Stimulated activated CD4-positive, alpha-beta T cell treated with anti-CD3 and anti-CD28 coated beads, TNF-alpha, amount 100 ng/mL, for 4 hours (primary cell): ENCODE results near the gene TOE1.
"Not testable (repeated sequence)": the region's sequence is repeated elsewhere in the genome, so short reads cannot be mapped to it uniquely, and the experiment has no call there.

Experiments
- DNase-seq, 3 experiments: peaks; one replicate each; pipeline ENCODE4 v3.0.0-alpha.2; 2020; ENCODE audit warnings: low read depth in 3 of 3

The TOE1 gene

DNA sequence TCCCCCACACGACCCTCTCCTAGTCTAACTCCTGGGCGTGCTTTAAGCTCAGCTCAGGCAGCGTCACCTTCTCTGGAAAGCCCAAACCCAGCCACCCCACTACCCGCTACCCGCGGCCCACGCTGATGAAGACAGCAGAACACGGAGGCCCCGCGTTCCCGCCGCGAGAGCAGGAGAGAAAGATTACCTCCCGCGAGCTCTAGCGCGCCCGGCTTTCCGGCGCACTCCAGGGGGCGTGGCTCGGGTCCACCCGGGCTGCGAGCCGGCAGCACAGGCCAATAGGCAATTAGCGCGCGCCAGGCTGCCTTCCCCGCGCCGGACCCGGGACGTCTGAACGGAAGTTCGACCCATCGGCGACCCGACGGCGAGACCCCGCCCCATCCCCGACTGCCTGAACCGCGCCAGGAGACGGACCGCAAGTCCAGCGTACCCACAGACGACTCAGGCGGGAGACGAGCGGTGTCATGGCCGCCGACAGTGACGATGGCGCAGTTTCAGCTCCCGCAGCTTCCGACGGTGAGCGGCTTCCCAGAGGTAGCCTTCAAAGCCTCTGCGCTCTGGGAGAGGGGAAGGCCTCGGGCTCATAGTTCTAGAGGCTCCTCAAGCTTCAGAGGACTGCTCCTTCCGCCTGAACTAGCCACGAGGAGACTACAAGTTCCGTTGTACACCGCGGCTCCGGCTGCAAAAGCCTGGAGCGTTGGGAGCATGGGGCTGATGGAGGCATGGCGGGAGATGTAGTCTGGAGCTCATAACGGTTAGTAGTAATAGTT, at the start of gene TOE1, which contains the start of gene MUTYH:
Gene TOE1 (plus strand): TSS at position 382 of the 770 bp plus-strand sequence. CDS start 83 bp downstream, at position 465.
Gene MUTYH (minus strand): TSS at position 652 of the 770 bp plus-strand sequence. CDS start 5,935 bp downstream, outside the sequence.
- DNase-seq = peak; percentile 81 to 85 (median 83)

- DNase-seq = not testable (repeated sequence)
These were observed 49.0 kb upstream of the TOE1 start for GRCh38 chr1:45291002-45291401.

DNA sequence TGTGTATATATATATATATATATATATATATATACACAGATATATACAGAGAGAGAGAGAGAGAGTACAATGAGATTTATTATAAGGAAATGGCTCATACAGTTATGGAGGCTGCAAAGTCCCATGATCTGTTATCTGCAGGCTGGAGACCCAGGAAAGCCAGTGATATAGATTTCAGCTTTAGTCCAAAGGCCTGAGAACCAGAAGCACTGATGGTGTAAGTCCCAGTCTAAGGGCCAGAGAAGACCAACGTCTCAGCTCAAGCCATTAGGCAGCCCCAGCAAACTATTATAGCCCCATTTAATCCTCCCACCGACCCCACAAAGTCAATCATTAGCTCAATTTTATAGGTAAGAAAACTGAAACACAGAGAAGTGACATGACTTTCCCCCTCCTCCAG, 48.3 kb upstream of the TOE1 start:
- DNase-seq = no peak

- DNase-seq = no peak
These were observed 42.2 kb upstream of the TOE1 start for GRCh38 chr1:45297666-45298356.

DNA sequence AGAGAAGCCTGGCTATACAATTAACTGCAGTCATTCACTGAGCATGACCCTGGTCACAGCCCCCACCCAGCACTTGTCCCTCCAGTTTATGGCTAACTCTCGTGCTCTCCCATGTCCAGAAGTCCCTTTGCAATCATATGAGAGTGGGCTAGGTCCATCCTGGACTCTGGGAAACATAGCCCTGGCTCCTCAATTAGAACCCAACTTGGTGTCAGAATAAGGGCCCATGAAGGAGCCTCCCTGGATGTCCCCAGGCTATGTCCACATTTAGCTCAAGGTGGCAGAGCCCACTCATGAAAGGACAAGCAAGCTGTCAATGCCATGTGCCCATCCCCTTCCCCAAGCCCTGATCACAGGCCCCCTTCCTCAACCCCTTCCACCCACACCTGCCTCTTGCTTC, 40.7 kb upstream of the TOE1 start:
- DNase-seq = no peak

DNA sequence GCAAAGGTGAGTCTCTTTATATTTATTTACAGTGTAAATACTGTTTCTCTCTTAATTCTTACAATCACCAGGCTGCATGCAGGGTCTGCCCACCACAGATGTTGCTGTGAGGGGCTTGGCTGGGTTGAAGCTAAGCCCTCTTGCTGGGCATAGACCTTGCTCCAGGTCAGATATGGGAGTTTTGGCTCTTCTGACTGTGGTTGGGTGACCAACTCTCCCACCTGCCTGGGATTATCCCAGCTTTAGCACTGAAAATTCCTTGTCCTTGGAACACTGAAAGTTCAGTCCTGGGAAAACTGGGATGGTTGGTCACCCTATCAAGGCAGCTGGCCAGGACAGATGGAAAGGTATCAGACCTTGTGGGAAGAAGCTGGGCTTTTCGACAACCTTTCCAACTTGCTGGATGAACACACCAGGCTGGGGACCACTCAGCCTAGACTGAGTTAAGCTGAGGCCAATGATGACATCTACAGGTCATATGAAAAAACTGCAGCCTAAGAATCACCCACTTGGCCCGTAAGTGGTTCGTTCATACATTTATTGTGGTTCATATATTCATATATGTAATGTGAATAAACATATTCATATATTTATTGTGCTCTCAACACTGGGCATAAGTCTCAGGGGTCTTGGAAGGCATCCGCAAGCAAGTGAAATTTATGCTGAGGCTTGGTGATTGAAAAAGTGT, 39.8 kb upstream of the TOE1 start:
- peak in 1 of 3 experiments; percentile 22 for DNase-seq

DNA sequence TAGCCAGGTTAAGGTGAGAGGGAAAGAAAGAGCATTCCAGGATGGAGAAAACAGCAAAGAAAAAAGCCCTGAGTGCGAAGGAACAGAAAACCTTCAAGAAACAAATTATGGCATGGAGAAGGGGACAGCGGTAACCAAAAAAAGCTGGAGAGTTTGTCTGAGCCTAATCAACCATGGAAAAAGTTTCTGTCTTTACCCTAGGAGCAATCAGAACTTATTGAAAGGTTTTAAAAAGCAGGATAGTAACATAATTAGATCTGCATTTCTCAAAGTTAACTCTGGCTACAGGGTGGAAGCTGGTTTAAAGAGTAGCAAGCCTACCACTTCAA, 39.3 kb upstream of the TOE1 start:
- no peak for DNase-seq

DNA sequence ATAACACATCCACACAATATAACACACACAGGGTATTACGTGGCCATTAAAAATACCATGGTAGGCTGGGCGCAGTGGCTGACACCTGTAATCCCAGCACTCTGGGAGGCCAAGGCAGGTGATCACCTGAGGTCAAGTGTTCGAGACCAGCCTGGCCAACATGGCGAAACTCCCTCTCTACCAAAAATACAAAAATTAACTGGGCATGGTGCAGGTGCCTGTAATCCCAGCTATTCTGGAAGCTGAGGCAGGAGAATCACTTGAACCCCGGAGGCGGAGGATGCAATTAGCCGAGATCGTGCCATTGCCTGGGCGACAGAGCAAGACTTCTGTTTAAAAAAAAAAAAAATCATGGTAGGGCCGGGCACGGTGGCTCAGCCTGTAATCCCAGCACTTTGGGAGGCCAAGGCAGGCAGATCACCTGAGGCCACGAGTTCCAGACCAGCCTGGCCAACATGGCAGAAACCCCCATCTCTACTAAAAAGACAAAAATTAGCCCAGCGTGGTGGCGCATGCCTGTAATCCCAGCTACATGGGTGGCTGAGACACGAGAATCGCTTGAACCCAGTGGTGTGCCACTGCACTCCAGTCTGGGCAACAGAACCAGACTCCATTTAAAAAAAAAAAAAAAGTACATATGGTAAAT, 37.3 kb upstream of the TOE1 start:
- no peak for DNase-seq

DNA sequence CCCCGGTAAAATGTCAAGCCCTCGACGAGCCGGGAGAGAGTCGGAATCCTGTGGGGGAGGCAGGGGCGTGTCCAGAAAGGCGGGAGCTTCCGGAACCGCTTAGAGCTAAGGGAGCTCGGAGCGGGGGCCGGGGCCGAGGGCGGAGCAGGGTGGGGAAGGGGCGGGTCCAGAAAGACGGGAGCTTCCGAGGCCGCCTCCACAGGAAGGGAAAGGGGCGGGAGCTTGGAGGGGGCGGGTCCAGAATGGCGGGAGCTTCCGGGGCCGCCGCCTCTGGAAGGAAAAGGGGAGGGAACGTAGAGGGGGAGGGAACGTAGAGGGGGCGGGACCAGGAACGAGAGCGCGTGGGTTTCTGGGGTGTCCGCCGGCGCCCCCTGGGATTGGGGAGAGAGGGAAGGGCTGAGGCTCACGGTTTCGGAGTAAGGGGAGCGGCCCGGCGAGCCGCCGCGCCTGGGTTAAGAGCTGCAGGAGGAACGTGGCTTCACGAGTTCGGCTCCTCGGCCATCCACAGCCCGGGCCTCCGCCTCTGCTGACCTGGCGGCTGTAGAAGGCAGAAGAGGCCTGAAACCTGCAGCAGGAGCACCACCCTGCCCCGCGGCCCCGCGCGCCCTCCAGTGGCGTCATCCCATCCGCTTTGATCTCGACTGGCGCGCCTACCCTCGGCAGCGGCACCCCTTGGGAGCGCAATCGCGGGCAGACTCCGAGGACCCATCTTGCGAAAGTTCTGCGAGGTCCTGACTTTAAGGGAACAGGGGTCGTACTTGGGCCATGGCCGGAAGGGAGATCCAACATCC, 36.3 kb upstream of the TOE1 start:
- DNase-seq = peak; percentile 97 to 99 (median 99)

- DNase-seq = no peak
These were observed 35.5 kb upstream of the TOE1 start for GRCh38 chr1:45304311-45305081.

GRCh38 chr1:45305231-45305630, 34.7 kb upstream of the TOE1 start:
- DNase-seq = no peak

- no peak for DNase-seq
These were observed 33.7 kb upstream of the TOE1 start for GRCh38 chr1:45306319-45306718.

- DNase-seq = no peak
These were observed 33.1 kb upstream of the TOE1 start for GRCh38 chr1:45306905-45307304.

- DNase-seq = no peak
These were observed 25.7 kb upstream of the TOE1 start for GRCh38 chr1:45314266-45314665.

- DNase-seq = no peak
These were observed 22.8 kb upstream of the TOE1 start for GRCh38 chr1:45317166-45317565.

GRCh38 chr1:45319761-45320160, 20.2 kb upstream of the TOE1 start:
- DNase-seq = no peak

DNA sequence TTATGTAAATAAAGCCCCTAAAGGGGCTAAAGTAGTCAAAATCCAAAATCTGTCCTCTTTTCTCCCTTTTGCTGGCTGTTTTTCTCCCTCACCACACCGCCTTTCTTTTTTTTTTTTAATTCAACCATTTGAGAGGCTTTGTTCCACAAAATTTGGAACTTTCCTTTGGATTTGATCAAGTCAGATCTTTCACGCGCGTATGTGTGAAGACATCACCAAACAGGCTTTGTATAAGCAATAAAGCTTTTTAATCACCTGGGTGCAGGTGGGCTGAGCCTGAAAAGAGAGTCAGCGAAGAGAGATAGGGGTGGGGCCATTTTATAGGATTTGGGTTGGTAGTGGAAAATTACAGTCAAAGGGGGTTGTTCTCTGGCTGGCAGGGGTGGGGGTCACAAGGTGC, 18.5 kb upstream of the TOE1 start:
- no peak for DNase-seq

GRCh38 chr1:45322486-45323040, 17.4 kb upstream of the TOE1 start:
- no peak for DNase-seq

DNA sequence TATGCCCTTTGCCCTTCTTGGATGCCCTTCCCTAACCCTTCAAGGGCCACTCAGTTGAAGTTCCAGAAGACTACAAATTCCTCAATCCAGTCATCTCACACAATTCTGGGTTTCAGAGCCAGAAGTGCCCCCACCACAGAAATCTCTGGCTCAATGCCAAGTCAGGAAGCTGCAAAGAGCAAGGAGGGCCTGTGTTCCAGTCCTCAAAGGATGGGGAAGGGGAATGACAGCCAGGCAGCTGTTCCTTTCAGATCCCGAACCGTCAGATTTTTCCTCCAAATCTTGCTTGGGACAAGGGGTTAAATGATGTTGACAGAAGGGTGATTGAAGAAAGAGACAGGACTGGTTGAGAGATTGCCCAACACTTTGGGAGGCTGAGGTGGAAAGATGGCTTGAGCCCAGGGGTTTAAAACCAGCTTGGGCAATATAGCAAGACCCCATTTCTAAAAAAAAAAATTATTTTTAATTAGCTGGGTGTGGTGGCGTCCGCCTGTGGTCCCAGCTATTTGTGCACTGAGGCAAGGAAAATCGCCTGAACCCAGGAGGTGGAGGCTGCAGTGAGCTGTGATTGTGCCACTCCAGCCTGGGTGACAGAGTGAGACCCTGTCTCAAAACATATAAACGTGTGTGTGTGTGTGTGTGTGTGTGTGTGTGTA, 14.0 kb upstream of the TOE1 start:
- DNase-seq = no peak
